ENCODE measurements around the gene MAG. TPM values are rescaled to one million over a fixed set of nuclear protein-coding genes. Genes with fewer than 3 reads are reported as not detected.

MAG gene
- polyA plus RNA-seq, 3 donors, result not detected

DNA sequence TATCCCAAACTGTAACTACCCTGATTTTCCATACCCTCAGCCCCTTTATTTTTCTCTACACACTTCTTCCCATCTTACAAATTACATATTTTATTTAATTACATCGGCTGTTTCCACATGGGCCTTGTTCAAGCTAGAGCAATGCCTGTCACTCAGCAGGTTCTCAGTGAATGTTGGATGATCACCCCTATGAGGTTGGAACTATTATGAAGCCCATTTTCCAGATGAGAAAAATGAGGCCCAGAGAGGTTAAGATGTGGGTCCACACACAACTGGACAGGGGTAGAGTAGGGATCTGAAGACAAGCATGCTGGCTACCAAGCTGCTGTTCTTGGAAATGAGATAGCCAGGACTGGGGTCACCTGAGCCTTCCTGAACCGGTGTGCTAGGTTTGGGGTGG, 10.0 kb downstream of the MAG start:
- Histone ChIP-seq H4K20me1 (ENCODE audit: insufficient read depth, low read length) (no peaks in the 10 kb centered on the region), H3K4me2 (replicated peaks; ENCODE audit: extremely low read depth, low read length, poor library complexity, severe bottlenecking) (no peak overlapping the region), H3K36me3 (replicated peaks in 1 of 2; ENCODE audit: control insufficient read depth in 1 of 2, insufficient read depth in 2 of 2, low read length in 2 of 2) (no peaks in the 10 kb centered on the region), H3K27me3 (ENCODE audit: control insufficient read depth in 2 of 2, insufficient read depth in 2 of 2, low read length in 2 of 2) (no peaks in the 10 kb centered on the region), H3K27ac (ENCODE audit: low read depth in 1 of 2, low read length in 2 of 2) (no peak overlapping the region), H3K4me1 (ENCODE audit: control insufficient read depth in 1 of 2, insufficient read depth in 2 of 2, low read length in 2 of 2) (peaks cover 18 to 21% of the 10 kb centered on the region in 2 donors), H3K4me3 (replicated peaks in 1 of 3; ENCODE audit: low read depth in 2 of 3, low read length in 3 of 3) (no peak overlapping the region), H3K9me3 (replicated peaks in 1 of 2; ENCODE audit: control insufficient read depth in 1 of 2, insufficient read depth in 1 of 2, low read length in 2 of 2) (no peaks in the 10 kb centered on the region), H2AFZ (ENCODE audit: insufficient read depth, low read depth, low read length, poor library complexity, severe bottlenecking) (no peak overlapping the region), H3K79me2 (ENCODE audit: insufficient read depth, low read length) (no peaks in the 10 kb centered on the region), H3K9ac (ENCODE audit: insufficient read depth, low read length, poor library complexity, severe bottlenecking) (no peak overlapping the region)
- Mint-ChIP-seq H3K27me3 (ENCODE audit: low read depth in 3 of 3) (peaks cover 0 to 4% (median 0%) of the 10 kb centered on the region in 3 donors), H3K4me3 (no peak overlapping the region), H3K9me3 (peaks cover 0 to 2% (median 0%) of the 10 kb centered on the region in 7 donors), H3K4me1 (peaks cover 26% of the 10 kb centered on the region), H3K27ac (peak overlapping the region in 1 of 7 donors; percentile 7), H3K36me3 (no peaks in the 10 kb centered on the region)
- TF ChIP-seq, protein P1, sequence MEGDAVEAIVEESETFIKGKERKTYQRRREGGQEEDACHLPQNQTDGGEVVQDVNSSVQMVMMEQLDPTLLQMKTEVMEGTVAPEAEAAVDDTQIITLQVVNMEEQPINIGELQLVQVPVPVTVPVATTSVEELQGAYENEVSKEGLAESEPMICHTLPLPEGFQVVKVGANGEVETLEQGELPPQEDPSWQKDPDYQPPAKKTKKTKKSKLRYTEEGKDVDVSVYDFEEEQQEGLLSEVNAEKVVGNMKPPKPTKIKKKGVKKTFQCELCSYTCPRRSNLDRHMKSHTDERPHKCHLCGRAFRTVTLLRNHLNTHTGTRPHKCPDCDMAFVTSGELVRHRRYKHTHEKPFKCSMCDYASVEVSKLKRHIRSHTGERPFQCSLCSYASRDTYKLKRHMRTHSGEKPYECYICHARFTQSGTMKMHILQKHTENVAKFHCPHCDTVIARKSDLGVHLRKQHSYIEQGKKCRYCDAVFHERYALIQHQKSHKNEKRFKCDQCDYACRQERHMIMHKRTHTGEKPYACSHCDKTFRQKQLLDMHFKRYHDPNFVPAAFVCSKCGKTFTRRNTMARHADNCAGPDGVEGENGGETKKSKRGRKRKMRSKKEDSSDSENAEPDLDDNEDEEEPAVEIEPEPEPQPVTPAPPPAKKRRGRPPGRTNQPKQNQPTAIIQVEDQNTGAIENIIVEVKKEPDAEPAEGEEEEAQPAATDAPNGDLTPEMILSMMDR (IDR thresholded peaks at IDR 0.05), result no peak
- DNase-seq, result no peak
- intact Hi-C loops (cut with micrococcal nuclease), result loop anchor here in 1 of 2 donors (10.0 kb wide), 1 partner anchor 53 kb away; the partner anchor contains the start of gene FFAR3
- 100% methylated on average over 2 of the region's 2 CpGs for WGBS (ENCODE audit: insufficient coverage)

DNA sequence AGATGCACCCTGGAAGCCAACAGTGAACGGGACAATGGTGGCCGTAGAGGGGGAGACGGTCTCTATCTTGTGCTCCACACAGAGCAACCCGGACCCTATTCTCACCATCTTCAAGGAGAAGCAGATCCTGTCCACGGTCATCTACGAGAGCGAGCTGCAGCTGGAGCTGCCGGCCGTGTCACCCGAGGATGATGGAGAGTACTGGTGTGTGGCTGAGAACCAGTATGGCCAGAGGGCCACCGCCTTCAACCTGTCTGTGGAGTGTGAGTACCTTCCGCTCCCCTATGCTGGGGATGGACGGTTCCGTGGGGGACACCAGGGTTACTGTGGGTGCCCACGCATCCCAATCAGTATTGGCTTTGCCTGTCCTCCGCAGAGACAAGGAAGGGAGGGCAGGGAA, 10.5 kb downstream of the MAG start:
- no peaks in the 10 kb centered on the region for H3K36me3 ChIP-seq (replicated peaks in 1 of 2; ENCODE audit: control insufficient read depth in 1 of 2, insufficient read depth in 2 of 2, low read length in 2 of 2)
- Mint-ChIP-seq H3K36me3 (no peaks in the 10 kb centered on the region), H3K4me1 (peaks cover 29% of the 10 kb centered on the region), H3K4me3 (no peak overlapping the region), H3K27ac (no peak overlapping the region), H3K27me3 (ENCODE audit: low read depth in 3 of 3) (peaks cover 0 to 4% (median 0%) of the 10 kb centered on the region in 3 donors), H3K9me3 (peaks cover 0 to 2% (median 0%) of the 10 kb centered on the region in 7 donors)
- no peak overlapping the region for H2AFZ ChIP-seq (ENCODE audit: insufficient read depth, low read depth, low read length, poor library complexity, severe bottlenecking)
- no peak overlapping the region for H3K4me2 ChIP-seq (replicated peaks; ENCODE audit: extremely low read depth, low read length, poor library complexity, severe bottlenecking)
- H3K9me3 ChIP-seq (replicated peaks in 1 of 2; ENCODE audit: control insufficient read depth in 1 of 2, insufficient read depth in 1 of 2, low read length in 2 of 2), result no peaks in the 10 kb centered on the region
- H3K79me2 ChIP-seq (ENCODE audit: insufficient read depth, low read length), result no peaks in the 10 kb centered on the region
- peaks cover 18 to 21% of the 10 kb centered on the region in 2 donors for H3K4me1 ChIP-seq (ENCODE audit: control insufficient read depth in 1 of 2, insufficient read depth in 2 of 2, low read length in 2 of 2)
- intact Hi-C loops (cut with micrococcal nuclease), result loop anchor here in 1 of 2 donors (10.0 kb wide), 1 partner anchor 52 kb away; the partner anchor contains the start of gene FFAR3
- WGBS (ENCODE audit: insufficient coverage), result 89% methylated on average over 13 of the region's 16 CpGs
- no peak overlapping the region for H3K27ac ChIP-seq (ENCODE audit: low read depth in 1 of 2, low read length in 2 of 2)
- no peak for DNase-seq
- H3K27me3 ChIP-seq (ENCODE audit: control insufficient read depth in 2 of 2, insufficient read depth in 2 of 2, low read length in 2 of 2), result no peaks in the 10 kb centered on the region
- TF ChIP-seq, protein P1 (IDR thresholded peaks at IDR 0.05), result no peak
- H3K4me3 ChIP-seq (replicated peaks in 1 of 3; ENCODE audit: low read depth in 2 of 3, low read length in 3 of 3), result no peak overlapping the region
- H4K20me1 ChIP-seq (ENCODE audit: insufficient read depth, low read length), result no peaks in the 10 kb centered on the region
- no peak overlapping the region for H3K9ac ChIP-seq (ENCODE audit: insufficient read depth, low read length, poor library complexity, severe bottlenecking)

Measured in CD14-positive monocyte (primary cell).